GM12873 (cell line): Measurements from ENCODE around the gene VN1R5.

ENCODE experiments used
- CTCF ChIP-seq: IDR thresholded peaks from 2 replicates; pipeline ENCODE4 v1.5.1; 2012; ENCODE audit warnings: low read depth, mild to moderate bottlenecking, moderate library complexity, low read length, control low read depth; ENCODE audit not compliant: insufficient read depth; ENCODE audit errors: missing control alignments

The VN1R5 gene

GRCh38 chr1:247291161-247291560 lies 35.3 kb downstream of the VN1R5 start:
- TF ChIP-seq CTCF: no peak

GRCh38 chr1:247291833-247292561 lies 36.1 kb downstream of the VN1R5 start:
- no peak for TF ChIP-seq CTCF

- no peak for TF ChIP-seq CTCF
These were observed 37.2 kb downstream of the VN1R5 start for GRCh38 chr1:247293047-247293446.

GRCh38 chr1:247294282-247294681 lies 38.4 kb downstream of the VN1R5 start:
- TF ChIP-seq CTCF: no peak

GRCh38 chr1:247295274-247295684 lies 39.4 kb downstream of the VN1R5 start:
- TF ChIP-seq CTCF: no peak

GRCh38 chr1:247295746-247296145 lies 39.9 kb downstream of the VN1R5 start:
- no peak for TF ChIP-seq CTCF

- no peak for TF ChIP-seq CTCF
These were observed 40.8 kb downstream of the VN1R5 start for GRCh38 chr1:247296599-247297180.
